Measurements from ENCODE around the gene MYDGF. TPM values are rescaled to one million over a fixed set of nuclear protein-coding genes. Genes with fewer than 3 reads are reported as not detected.

Gene MYDGF
- total and polyA plus RNA-seq, 2 of the 13 experiments (the other 11 are each of a cell fraction or from before 2014, with no cell fraction given) = 116 to 198 TPM

DNA sequence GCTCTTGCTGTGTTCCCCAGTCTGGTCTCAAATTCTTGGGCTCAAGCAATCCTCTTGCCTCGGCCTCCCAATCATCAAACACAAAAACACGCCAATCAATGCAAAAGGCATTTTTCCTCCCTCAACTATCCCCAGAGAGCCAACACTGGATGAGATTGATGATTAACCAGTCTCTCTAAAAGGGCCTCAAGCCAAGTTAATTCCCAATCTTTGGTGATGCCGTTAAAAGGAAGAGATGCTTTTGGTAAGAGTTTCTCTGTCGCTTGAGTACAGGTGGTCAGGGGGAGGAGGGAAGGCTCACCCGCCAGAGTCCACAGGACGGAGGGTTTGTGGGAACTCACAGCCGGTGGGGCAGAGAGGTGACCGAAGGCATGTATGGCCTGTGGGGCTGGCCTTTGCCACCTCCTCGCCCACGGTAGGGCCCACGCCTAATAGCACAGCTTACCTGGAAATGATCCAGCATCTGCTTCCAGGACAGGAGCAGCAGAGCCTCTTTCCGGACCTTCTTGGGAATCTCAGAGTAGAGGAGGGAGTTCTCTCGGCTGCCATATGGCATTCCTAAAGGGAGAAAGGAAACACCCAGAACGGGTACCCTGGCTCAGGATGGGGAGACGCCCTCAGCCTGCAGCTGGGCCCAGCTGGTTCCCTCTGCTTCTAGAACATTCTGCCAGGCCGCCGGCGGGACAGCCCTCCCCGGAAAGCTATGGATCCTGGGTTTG, 35.4 kb upstream of the MYDGF start (continued):
- TF ChIP-seq NFIB (CRISPR knock-in tag; IDR thresholded peaks at IDR 0.05; ENCODE audit: borderline replicate concordance) (no peak), ZNF143 (CRISPR knock-in tag; IDR thresholded peaks at IDR 0.05) (peak; percentile 69), HNRNPLL (IDR thresholded peaks at IDR 0.05; ENCODE audit: low read depth, low read length, poor library complexity, severe bottlenecking) (no peak), MBD4 (IDR thresholded peaks at IDR 0.05; ENCODE audit: borderline replicate concordance, low read length) (no peak), IRX3 (CRISPR knock-in tag; IDR thresholded peaks at IDR 0.05; ENCODE audit: borderline replicate concordance, low read depth) (no peak), ZMAT5 (CRISPR knock-in tag; IDR thresholded peaks at IDR 0.05; ENCODE audit: borderline replicate concordance, low read depth) (no peak), ZNF18 (CRISPR knock-in tag; IDR thresholded peaks at IDR 0.05; ENCODE audit: insufficient replicate concordance) (no peak), ZNF24 (IDR thresholded peaks at IDR 0.05) (no peak), PHF5A (CRISPR knock-in tag; IDR thresholded peaks at IDR 0.05; ENCODE audit: low read depth, unreplicated experiment) (no peak), ZMYM3 (CRISPR knock-in tag; IDR thresholded peaks at IDR 0.05) (peak; percentile 85), SNAPC2 (CRISPR knock-in tag; IDR thresholded peaks at IDR 0.05) (no peak), NRL (CRISPR knock-in tag; IDR thresholded peaks at IDR 0.05; ENCODE audit: borderline replicate concordance) (peak; percentile 74; the same call in 1 of the 2 replicates), LRRFIP1 (CRISPR knock-in tag; conservative IDR thresholded peaks at IDR 0.05) (no peak), ZNF326 (CRISPR knock-in tag; IDR thresholded peaks at IDR 0.05; ENCODE audit: borderline replicate concordance) (no peak), ZNF234 (CRISPR knock-in tag; conservative IDR thresholded peaks at IDR 0.05) (no peak)
- TF ChIP-seq, protein P1, sequence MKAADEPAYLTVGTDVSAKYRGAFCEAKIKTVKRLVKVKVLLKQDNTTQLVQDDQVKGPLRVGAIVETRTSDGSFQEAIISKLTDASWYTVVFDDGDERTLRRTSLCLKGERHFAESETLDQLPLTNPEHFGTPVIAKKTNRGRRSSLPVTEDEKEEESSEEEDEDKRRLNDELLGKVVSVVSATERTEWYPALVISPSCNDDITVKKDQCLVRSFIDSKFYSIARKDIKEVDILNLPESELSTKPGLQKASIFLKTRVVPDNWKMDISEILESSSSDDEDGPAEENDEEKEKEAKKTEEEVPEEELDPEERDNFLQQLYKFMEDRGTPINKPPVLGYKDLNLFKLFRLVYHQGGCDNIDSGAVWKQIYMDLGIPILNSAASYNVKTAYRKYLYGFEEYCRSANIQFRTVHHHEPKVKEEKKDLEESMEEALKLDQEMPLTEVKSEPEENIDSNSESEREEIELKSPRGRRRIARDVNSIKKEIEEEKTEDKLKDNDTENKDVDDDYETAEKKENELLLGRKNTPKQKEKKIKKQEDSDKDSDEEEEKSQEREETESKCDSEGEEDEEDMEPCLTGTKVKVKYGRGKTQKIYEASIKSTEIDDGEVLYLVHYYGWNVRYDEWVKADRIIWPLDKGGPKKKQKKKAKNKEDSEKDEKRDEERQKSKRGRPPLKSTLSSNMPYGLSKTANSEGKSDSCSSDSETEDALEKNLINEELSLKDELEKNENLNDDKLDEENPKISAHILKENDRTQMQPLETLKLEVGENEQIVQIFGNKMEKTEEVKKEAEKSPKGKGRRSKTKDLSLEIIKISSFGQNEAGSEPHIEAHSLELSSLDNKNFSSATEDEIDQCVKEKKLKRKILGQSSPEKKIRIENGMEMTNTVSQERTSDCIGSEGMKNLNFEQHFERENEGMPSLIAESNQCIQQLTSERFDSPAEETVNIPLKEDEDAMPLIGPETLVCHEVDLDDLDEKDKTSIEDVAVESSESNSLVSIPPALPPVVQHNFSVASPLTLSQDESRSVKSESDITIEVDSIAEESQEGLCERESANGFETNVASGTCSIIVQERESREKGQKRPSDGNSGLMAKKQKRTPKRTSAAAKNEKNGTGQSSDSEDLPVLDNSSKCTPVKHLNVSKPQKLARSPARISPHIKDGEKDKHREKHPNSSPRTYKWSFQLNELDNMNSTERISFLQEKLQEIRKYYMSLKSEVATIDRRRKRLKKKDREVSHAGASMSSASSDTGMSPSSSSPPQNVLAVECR (CRISPR knock-in tag; IDR thresholded peaks at IDR 0.05; ENCODE audit: borderline replicate concordance) = peak; percentile 25; the same call in 1 of the 2 replicates
- TF ChIP-seq, protein P2, sequence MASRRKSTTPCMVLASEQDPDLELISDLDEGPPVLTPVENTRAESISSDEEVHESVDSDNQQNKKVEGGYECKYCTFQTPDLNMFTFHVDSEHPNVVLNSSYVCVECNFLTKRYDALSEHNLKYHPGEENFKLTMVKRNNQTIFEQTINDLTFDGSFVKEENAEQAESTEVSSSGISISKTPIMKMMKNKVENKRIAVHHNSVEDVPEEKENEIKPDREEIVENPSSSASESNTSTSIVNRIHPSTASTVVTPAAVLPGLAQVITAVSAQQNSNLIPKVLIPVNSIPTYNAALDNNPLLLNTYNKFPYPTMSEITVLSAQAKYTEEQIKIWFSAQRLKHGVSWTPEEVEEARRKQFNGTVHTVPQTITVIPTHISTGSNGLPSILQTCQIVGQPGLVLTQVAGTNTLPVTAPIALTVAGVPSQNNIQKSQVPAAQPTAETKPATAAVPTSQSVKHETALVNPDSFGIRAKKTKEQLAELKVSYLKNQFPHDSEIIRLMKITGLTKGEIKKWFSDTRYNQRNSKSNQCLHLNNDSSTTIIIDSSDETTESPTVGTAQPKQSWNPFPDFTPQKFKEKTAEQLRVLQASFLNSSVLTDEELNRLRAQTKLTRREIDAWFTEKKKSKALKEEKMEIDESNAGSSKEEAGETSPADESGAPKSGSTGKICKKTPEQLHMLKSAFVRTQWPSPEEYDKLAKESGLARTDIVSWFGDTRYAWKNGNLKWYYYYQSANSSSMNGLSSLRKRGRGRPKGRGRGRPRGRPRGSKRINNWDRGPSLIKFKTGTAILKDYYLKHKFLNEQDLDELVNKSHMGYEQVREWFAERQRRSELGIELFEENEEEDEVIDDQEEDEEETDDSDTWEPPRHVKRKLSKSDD (CRISPR knock-in tag; IDR thresholded peaks at IDR 0.05; ENCODE audit: low read depth) = 0 out of 2 replicates have a peak, but pooled peaks have one; percentile 46

All from HepG2 (cell line).